Thyroid gland (tissue), 4 donors: ENCODE results near the gene CDH23.

Experiments
- CTCF ChIP-seq, 6 experiments: fragments of 200-600 bp in 3 of 6; fragments of 450-650 bp in 3 of 6; sonication (generic) in 3 of 6; IDR thresholded peaks; one replicate each; pipeline ENCODE4 v1.5.1; 2016 to 2019; ENCODE audit warnings: antibody characterized with exemption in 6 of 6, mild to moderate bottlenecking in 2 of 6, inconsistent platforms in 1 of 6, moderate library complexity in 1 of 6
- POLR2A ChIP-seq, 2 donors: fragments of 450-650 bp; IDR thresholded peaks; one replicate each; pipeline ENCODE4 v1.6.1; 2017; ENCODE audit warnings: antibody characterized with exemption in 2 of 2, mild to moderate bottlenecking in 2 of 2, moderate library complexity in 1 of 2

DNA sequence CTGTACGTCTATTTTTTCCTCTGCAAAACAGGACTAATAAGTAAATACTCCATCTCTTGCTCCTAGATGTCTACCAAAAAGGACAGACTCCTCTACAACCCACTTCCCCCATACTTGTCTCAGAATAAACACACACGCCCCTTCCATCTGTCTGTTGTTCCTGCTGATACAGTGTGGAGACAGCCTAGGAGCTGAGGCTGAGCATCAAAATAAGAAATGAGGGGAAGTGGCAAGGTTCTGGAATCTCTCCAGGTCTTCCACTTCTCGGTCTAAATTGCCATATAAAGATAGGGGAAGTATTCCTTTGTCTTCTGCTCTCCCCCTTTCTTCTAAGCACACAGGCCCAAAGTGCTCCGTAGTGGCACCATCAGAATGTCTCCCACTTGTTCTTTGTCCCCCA is 407.4 kb downstream of the CDH23 start:
- no peak for TF ChIP-seq CTCF (IDR thresholded peaks at IDR 0.05)
- no peak for TF ChIP-seq POLR2A (IDR thresholded peaks at IDR 0.05)
